ENCODE data around the gene NHS. TPM values are rescaled to one million over a fixed set of nuclear protein-coding genes. Genes with fewer than 3 reads are reported as not detected.

NHS gene
- total RNA-seq, 2 donors from 2014 or later, result under 0.01 to 1.3 TPM

- WGBS, 2 donors, result 60 to 71% methylated on average over 2 to 3 of the region's 3 CpGs
- intact Hi-C loops (cut with DNase I), result no loop called here
- H3K4me1 ChIP-seq, result peaks cover 9% of the 10 kb centered on the region
- ATAC-seq (no peak), DNase-seq (no peak)
- H3K4me3 ChIP-seq, result no peak overlapping the region
- TF ChIP-seq, protein P1, sequence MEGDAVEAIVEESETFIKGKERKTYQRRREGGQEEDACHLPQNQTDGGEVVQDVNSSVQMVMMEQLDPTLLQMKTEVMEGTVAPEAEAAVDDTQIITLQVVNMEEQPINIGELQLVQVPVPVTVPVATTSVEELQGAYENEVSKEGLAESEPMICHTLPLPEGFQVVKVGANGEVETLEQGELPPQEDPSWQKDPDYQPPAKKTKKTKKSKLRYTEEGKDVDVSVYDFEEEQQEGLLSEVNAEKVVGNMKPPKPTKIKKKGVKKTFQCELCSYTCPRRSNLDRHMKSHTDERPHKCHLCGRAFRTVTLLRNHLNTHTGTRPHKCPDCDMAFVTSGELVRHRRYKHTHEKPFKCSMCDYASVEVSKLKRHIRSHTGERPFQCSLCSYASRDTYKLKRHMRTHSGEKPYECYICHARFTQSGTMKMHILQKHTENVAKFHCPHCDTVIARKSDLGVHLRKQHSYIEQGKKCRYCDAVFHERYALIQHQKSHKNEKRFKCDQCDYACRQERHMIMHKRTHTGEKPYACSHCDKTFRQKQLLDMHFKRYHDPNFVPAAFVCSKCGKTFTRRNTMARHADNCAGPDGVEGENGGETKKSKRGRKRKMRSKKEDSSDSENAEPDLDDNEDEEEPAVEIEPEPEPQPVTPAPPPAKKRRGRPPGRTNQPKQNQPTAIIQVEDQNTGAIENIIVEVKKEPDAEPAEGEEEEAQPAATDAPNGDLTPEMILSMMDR (IDR thresholded peaks at IDR 0.05), result no peak
- TF ChIP-seq POLR2A (IDR thresholded peaks at IDR 0.05), result no peak
- no peaks in the 10 kb centered on the region for H3K9me3 ChIP-seq
- no peak overlapping the region for H3K27ac ChIP-seq
- H3K36me3 ChIP-seq (replicated peaks in 1 of 2; ENCODE audit: insufficient read depth in 1 of 2, low read depth in 2 of 2), result no peaks in the 10 kb centered on the region
- H3K27me3 ChIP-seq, result no peaks in the 10 kb centered on the region
Measured at GRCh38 chrX:17654116-17654515, 279.1 kb downstream of the NHS start.

DNA sequence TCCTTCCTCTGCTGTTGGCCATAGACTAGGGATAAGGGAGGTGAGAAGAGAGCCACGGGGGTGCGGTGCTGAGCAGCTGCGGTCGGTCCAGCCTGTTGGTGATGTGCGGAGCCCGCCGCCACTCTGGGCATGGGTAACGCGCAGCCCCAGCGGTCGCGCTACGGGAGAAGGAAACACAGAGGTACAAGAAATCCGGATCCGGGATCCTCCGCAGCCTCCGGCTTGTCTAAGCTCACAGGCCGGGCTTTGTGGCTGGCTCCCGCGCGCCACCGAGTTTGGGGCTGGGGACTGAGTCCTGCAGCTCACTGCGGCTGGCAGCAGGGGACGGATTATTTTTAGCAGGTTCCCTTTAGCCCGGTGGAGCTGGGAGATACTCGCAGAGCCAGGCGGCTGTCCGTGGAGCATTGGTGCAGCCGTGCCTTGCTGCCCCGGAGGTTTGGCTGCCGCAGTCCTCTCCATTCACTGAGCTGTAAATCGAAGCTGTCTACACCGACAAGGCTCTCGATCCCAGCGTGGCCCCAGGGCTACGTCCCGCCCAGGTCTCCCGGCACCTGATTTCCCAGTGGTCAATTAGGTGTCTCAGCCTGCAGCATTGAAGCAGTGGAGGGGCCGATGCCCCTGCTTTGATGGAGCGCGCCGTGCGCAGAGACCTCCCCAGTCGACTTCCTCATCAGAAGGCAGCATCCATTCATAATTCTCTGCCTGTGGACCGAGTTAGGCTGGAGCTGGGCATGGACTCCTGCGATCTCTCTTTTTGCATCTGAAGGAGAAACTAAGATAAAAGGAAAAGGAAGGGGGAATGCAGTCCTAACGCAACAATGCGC is 280.4 kb downstream of the NHS start:
- peaks cover 9% of the 10 kb centered on the region for H3K4me1 ChIP-seq
- no peaks in the 10 kb centered on the region for H3K36me3 ChIP-seq (replicated peaks in 1 of 2; ENCODE audit: insufficient read depth in 1 of 2, low read depth in 2 of 2)
- intact Hi-C loops (cut with DNase I), result no loop called here
- no peak for TF ChIP-seq POLR2A (IDR thresholded peaks at IDR 0.05)
- TF ChIP-seq, protein P1 (IDR thresholded peaks at IDR 0.05), result no peak
- H3K9me3 ChIP-seq, result no peaks in the 10 kb centered on the region
- WGBS, 2 donors, result 3 to 10% methylated on average over 8 to 34 of the region's 48 CpGs
- ATAC-seq (no peak), DNase-seq (peak in 1 of 4 donors; percentile 24)
- no peak overlapping the region for H3K4me3 ChIP-seq
- no peak overlapping the region for H3K27ac ChIP-seq
- no peaks in the 10 kb centered on the region for H3K27me3 ChIP-seq

- no peak for ATAC-seq
- TF ChIP-seq POLR2A (IDR thresholded peaks at IDR 0.05), result no peak
- TF ChIP-seq, protein P1 (IDR thresholded peaks at IDR 0.05), result no peak
- H3K4me3 ChIP-seq, result no peak overlapping the region
- WGBS, 2 donors, result 26% methylated on average over 12 of the region's 36 CpGs; no CpG with 5 or more reads in 1 of the 2 donors
- no peaks in the 10 kb centered on the region for H3K9me3 ChIP-seq
- peak in 1 of 4 donors; percentile 13 for DNase-seq
- H3K27ac ChIP-seq, result no peak overlapping the region
- intact Hi-C loops (cut with DNase I), result no loop called here
- H3K36me3 ChIP-seq (replicated peaks in 1 of 2; ENCODE audit: insufficient read depth in 1 of 2, low read depth in 2 of 2), result no peaks in the 10 kb centered on the region
- H3K4me1 ChIP-seq, result peaks cover 9% of the 10 kb centered on the region
- no peaks in the 10 kb centered on the region for H3K27me3 ChIP-seq
Measured at GRCh38 chrX:17656035-17656418, 281.0 kb downstream of the NHS start.

- ATAC-seq (no peak), DNase-seq (no peak)
- Histone ChIP-seq H3K27ac (no peak overlapping the region), H3K27me3 (no peaks in the 10 kb centered on the region), H3K4me1 (peaks cover 9% of the 10 kb centered on the region), H3K9me3 (no peaks in the 10 kb centered on the region), H3K36me3 (replicated peaks in 1 of 2; ENCODE audit: insufficient read depth in 1 of 2, low read depth in 2 of 2) (no peaks in the 10 kb centered on the region), H3K4me3 (no peak overlapping the region)
- intact Hi-C loops (cut with DNase I), result no loop called here
- WGBS, 2 donors, result 47 to 49% methylated on average over 9 to 15 of the region's 16 CpGs
- TF ChIP-seq POLR2A (IDR thresholded peaks at IDR 0.05), result no peak
- TF ChIP-seq, protein P1 (IDR thresholded peaks at IDR 0.05), result no peak
Measured at GRCh38 chrX:17656556-17656955, 281.6 kb downstream of the NHS start.

DNA sequence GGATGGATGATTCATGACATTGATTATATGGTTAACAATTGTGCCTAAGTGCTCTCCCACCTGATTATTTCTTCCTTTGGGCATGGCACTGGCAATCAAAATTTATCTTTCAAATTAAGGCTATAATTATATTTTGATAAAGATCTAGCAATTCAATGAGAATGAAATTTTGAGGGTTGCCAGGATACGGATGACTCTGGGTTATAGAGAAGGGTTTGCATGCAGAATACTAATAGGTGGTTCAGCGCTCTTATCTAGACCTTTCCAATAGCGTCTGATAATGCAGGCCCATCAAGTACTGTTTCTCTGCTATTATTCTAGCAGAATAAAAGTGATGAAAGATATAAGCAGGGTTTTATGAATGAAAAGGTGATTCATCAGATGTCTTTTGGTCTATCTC is 287.4 kb downstream of the NHS start:
- DNase-seq (no peak), ATAC-seq (no peak)
- Histone ChIP-seq H3K4me1 (no peaks in the 10 kb centered on the region), H3K27me3 (no peaks in the 10 kb centered on the region), H3K4me3 (no peak overlapping the region), H3K9me3 (no peaks in the 10 kb centered on the region), H3K27ac (no peak overlapping the region), H3K36me3 (replicated peaks in 1 of 2; ENCODE audit: insufficient read depth in 1 of 2, low read depth in 2 of 2) (no peaks in the 10 kb centered on the region)
- intact Hi-C loops (cut with DNase I), result no loop called here
- TF ChIP-seq POLR2A (IDR thresholded peaks at IDR 0.05), result no peak
- TF ChIP-seq, protein P1 (IDR thresholded peaks at IDR 0.05), result no peak
- WGBS, 2 donors, result 92 to 96% methylated on average over 3 of the region's 3 CpGs

All from body of pancreas (tissue), 4 donors.